Stimulated activated CD8-positive, alpha-beta memory T cell treated with anti-CD3 and anti-CD28 coated beads, Interleukin-7, amount 100 ng/mL, for 4 hours (primary cell): Measurements from ENCODE around the gene ABCC5.
"Not testable (repeated sequence)": the region's sequence is repeated elsewhere in the genome, so short reads cannot be mapped to it uniquely, and the experiment has no call there.

Experiments
- DNase-seq, 2 donors: peaks; one replicate each; pipeline ENCODE4 v3.0.0-alpha.2; 2020; ENCODE audit warnings: low read depth in 2 of 2

Gene ABCC5

GRCh38 chr3:184017672-184018423 lies at the start of gene ABCC5:
Gene ABCC5, minus strand, starts transcription at chr3:184017884. Its CDS starts 3,492 bp downstream, at chr3:184014392.
- DNase-seq, result peak; percentile 71 to 78

- no peak for DNase-seq
Measured at GRCh38 chr3:184066211-184066610, 48.5 kb upstream of the ABCC5 start.

GRCh38 chr3:184062637-184063036 lies 45.0 kb upstream of the ABCC5 start:
- DNase-seq, result no peak

GRCh38 chr3:184059424-184059823 lies 41.7 kb upstream of the ABCC5 start:
- no peak for DNase-seq

- DNase-seq, result no peak
Measured at GRCh38 chr3:184058029-184058428, 40.3 kb upstream of the ABCC5 start.

GRCh38 chr3:184052767-184053166 lies 35.1 kb upstream of the ABCC5 start, which contains the start of gene HTR3C:
Gene HTR3C, plus strand, starts transcription at chr3:184053047. Its CDS starts 34 bp downstream, at chr3:184053081.
- DNase-seq, result no peak

- DNase-seq, result no peak
Measured at GRCh38 chr3:184050217-184050847, 32.6 kb upstream of the ABCC5 start.

- DNase-seq, result no peak
Measured at GRCh38 chr3:184045995-184046394, 28.3 kb upstream of the ABCC5 start.

- no peak for DNase-seq
Measured at GRCh38 chr3:184042617-184043016, 24.9 kb upstream of the ABCC5 start.

GRCh38 chr3:184040010-184040409 lies 22.3 kb upstream of the ABCC5 start:
- DNase-seq, result no peak

GRCh38 chr3:184039414-184039813 lies 21.7 kb upstream of the ABCC5 start:
- no peak for DNase-seq

- not testable (repeated sequence) for DNase-seq
Measured at GRCh38 chr3:184038307-184038706, 20.6 kb upstream of the ABCC5 start.

- no peak for DNase-seq
Measured at GRCh38 chr3:184037816-184038215, 20.1 kb upstream of the ABCC5 start.

GRCh38 chr3:184031187-184031792 lies 13.6 kb upstream of the ABCC5 start, which contains the start of gene HTR3D:
Gene HTR3D, plus strand, starts transcription at chr3:184031742. Its CDS starts 0 bp downstream, at chr3:184031742.
- DNase-seq, result no peak

- DNase-seq, result no peak
Measured at GRCh38 chr3:184030536-184030935, 12.9 kb upstream of the ABCC5 start.

GRCh38 chr3:184029443-184029842 lies 11.8 kb upstream of the ABCC5 start:
- DNase-seq, result no peak

GRCh38 chr3:184028275-184028890 lies 10.7 kb upstream of the ABCC5 start:
- not testable (repeated sequence) for DNase-seq

GRCh38 chr3:184025256-184025655 lies 7.6 kb upstream of the ABCC5 start:
- not testable (repeated sequence) for DNase-seq

GRCh38 chr3:184022323-184022722 lies 4.6 kb upstream of the ABCC5 start:
- DNase-seq, result no peak

GRCh38 chr3:184018424-184018973 lies 815 bp upstream of the ABCC5 start:
- no peak for DNase-seq

GRCh38 chr3:184016811-184017671 lies 643 bp downstream of the ABCC5 start:
- DNase-seq, result peak in 1 of 2 donors; percentile 33
